HG02981 (cell line): ENCODE results near the gene ABCB9.
A peak's percentile ranks its signal among the peaks of the same experiment; 100 is the strongest.
"Not testable (repeated sequence)": the region's sequence is repeated elsewhere in the genome, so short reads cannot be mapped to it uniquely, and the experiment has no call there.

ENCODE experiments used
- ATAC-seq: cut with Tn5 transposase; IDR thresholded peaks from one replicate; pipeline ENCODE4 v1.9.1; 2021; ENCODE audit warnings: mild to moderate bottlenecking, moderate library complexity; ENCODE audit not compliant: unreplicated experiment

Gene ABCB9

DNA sequence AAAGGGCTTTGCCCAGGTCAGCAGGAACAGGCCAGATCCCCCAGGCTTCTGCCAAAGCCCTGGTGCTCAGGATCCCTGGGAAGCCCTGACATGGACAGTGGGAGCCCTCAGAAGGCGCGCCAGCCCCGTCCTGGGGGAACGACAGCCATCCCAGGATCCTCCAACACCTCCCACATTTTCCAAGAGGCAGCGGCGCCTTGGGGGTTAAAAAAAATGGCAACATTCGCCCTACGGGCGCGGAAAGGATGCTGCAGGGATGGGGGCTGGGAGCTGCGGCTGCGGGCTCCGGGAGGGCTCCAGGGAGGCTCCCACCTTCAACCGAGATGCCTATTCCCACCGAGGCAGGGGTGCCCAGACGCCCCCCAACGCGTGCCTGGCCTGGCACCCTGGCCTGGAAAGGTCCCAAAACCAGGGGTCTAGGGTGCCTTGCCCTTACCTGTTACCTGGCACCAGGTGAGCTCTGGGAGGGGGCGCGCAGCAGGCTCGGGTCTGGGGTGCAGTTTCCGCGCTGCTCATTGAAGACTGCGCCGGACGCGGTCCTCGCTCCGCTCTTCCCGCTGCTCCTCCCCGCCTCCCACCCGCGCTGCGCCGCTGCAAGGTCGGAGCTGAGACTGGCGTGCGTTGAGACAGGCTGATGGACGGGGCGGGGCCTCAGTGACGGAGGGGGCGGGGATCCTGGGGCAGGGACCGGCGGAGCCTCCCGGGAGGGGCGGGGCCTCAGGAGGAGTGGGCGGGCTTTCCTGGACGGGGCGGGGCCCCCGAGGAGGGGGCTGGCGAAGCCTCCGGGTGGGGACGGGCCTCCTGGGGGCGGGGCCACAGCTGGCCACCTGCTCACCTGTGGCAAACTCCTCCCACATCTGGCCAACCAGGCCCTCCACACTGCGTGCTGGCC lies at the start of gene ABCB9:
Gene ABCB9 (minus strand): TSS at position 613 of the 892 bp plus-strand sequence. CDS start 6,228 bp downstream, outside the sequence.
- peak; percentile 83 for ATAC-seq

- not testable (repeated sequence) for ATAC-seq
Observed at GRCh38 chr12:123014473-123014872, 48.2 kb upstream of the ABCB9 start.

DNA sequence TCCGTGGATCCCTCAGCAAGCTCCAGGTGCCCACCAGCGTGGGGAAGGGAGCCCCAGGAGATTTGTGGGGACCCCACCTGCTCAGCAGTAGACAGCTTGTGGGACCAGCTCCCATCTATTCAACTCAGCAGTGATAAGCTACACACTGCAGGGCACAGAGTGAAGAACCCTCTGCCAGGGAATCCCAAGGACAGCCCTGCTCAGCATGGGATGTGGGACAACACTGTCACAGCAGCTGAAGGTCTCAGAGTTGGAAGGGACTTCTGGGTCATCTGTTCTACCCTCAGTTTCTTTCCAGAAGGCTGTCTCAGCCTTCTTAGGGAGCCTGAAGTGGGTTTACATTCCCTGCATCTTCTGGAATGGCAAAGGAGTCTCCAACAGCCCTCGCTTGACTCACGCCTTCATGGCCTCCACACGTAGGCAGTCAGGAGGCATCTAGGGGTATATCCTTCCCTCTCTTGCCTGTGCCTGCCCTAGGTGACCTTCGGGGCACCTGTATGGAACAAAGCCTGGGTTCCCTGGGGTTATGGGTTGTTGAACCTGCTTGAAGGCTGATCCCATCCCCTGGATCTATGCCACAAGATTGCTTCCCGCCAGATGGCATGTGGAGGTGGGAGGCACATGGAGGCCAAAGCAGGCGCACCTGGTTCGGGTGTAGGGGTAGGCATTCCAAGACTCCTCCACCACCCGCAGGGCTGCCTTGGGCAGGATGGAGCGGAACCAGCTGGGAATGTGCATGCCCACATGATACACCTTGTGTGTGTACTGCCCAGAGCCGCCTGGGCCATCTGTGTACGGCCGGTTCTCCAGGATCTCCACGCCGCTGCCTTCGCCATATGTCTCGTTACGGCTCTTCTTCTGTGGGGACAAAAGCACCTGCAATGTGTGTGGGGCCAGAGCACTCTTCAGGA lies 47.2 kb upstream of the ABCB9 start:
- ATAC-seq: no peak

GRCh38 chr12:123011701-123012100 lies 45.4 kb upstream of the ABCB9 start:
- no peak for ATAC-seq

- ATAC-seq: no peak
Observed at GRCh38 chr12:123010681-123011080, 44.4 kb upstream of the ABCB9 start.

- no peak for ATAC-seq
Observed at GRCh38 chr12:123010110-123010509, 43.8 kb upstream of the ABCB9 start.

GRCh38 chr12:123006977-123007376 lies 40.7 kb upstream of the ABCB9 start:
- no peak for ATAC-seq

DNA sequence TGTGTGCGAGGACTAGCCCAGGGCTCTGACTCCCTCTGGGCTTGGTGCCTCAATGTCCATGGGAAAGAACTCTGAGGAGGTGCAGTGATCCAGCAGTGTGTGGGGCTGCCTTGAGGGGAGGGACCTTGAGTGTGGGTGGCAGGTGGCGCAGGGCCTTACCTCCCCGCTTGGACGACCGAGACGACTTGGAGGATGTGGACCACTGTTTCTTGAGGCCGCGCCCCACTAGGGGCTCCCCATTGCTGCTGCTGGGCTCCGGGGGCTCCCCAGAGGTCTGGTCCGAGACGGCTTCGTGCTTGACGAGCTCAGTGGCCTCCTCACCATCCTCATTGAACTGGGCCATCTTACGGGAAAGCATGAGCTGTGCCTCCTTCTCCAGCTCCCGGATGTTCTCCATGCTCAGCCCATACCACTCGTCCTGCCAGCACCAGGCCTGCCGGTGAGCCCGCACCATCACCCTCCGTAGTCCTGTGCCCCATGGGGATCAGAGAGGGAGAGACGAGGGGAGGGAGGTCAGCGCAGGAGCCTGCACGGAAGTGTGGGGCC lies 38.9 kb upstream of the ABCB9 start:
- no peak for ATAC-seq

- ATAC-seq: no peak
Observed at GRCh38 chr12:123004287-123004686, 38.0 kb upstream of the ABCB9 start.

DNA sequence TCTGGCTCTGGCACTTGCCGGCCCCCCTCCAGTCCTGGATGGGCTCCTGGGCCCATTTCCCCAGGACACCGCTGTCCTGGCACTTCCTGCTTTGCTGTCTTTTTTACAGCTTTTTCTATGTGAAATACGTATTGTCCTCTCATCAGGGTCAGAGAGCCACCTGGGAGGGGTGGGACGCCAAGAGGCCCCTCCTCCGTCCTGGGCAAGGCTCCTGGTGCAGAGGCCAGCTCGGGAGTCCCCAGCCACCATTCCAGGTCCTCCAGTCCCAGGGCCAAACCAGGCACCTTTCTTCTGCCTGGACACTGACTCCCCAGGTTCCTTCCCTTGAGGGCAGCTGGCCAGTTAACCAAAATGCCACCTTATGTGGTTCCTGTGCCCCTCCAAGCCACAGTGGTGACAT lies 37.0 kb upstream of the ABCB9 start:
- ATAC-seq: no peak

- no peak for ATAC-seq
Observed at GRCh38 chr12:123001464-123001863, 35.2 kb upstream of the ABCB9 start.

GRCh38 chr12:123000578-123000977 lies 34.3 kb upstream of the ABCB9 start:
- ATAC-seq: no peak

DNA sequence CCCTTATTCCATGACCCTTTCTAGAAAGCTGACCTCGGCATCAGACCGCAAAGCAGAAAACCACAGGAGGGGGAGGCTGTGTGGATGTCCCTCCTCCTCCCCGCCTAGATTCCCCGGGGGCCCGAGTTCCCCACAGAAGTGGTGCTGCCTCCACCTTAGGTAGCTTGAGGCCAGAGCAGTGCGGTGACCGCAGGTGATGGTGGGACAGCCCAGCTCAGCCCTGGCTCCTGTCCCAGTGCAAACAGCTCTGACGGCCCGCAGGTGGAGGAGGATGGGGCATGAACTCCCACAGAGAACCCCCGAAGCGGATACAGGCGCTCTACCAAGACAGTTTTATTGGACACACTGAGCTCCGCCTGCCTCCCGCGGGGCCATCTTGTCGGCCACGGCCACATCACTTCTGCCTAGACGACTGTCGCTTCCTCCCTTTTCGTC lies 33.7 kb upstream of the ABCB9 start:
- ATAC-seq: no peak

- ATAC-seq: no peak
Observed at GRCh38 chr12:122999196-122999946, 33.1 kb upstream of the ABCB9 start.

DNA sequence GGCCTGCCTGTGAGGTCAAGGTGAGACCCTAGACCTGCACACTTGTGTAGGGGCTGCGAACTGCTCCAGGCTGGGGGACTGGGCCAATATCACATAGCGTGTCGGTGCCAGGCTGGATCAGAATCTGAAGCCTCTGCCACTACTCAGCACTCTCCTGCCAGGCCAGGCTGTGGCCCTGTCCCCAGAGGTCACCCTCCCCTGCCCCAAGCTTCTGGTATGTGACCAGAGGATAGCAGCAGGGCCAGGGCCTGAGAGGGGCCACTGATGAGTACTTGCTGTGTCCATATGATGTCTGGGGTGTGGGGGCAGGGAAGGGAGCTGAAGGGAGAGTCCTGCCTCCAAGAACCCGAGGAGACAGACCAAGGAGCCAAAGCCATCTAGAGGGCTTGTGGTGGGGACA lies 32.1 kb upstream of the ABCB9 start:
- no peak for ATAC-seq

DNA sequence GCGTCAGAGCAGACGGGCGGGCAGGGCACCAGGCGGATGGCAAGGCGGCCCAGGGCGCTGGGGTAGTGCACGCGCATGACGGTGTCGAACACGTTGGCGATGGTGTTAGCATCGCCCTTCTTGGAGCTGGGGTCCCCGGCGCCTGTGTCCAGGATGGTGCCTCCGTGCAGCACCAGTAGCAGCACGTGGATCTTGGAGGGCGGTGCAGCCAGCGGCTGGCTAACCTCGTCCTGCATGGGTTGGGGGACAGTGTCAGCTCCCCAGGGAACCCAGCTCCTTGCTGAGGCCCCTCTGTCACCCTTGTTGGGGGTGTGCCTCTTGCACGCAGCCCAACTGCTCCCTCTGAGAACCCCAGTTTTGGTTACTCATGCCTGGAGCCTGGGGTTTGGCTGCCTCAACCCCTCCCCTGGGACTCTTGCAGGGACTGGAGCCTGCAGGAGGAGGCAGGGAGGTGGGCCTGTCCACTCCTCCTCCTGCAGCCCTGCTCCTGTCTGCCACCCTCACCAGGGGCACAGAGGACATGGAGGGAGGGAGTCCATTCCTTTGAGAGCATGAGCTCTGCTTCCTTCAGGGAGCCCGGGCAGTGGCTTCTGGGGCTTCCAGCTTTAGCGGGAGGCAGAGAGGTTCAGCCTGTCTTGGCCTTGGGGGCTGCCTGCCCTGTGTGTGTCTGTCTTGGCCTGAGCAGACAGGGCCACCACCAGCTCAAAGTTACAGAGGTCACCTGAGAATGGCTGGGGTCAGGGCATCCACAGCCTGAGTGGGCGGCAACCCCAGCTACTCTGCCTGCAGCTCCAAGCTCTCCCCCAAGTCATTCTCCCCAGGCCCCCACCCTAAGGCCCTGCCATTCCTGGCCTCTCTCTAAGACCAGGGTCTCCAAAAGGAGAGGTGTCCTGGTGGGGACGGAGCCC lies 31.3 kb upstream of the ABCB9 start:
- no peak for ATAC-seq

GRCh38 chr12:122996621-122997342 lies 30.5 kb upstream of the ABCB9 start:
- ATAC-seq: no peak

GRCh38 chr12:122996188-122996601 lies 29.9 kb upstream of the ABCB9 start:
- ATAC-seq: no peak
